Measurements from ENCODE around the gene HS3ST2. TPM values are rescaled to one million over a fixed set of nuclear protein-coding genes. Genes with fewer than 3 reads are reported as not detected.

Gene HS3ST2
- total and polyA plus RNA-seq, 2 of the 8 experiments (the other 6 are each of a cell fraction or from before 2014, with no cell fraction given) = 1.7 to 3.7 TPM

GRCh38 chr16:22781480-22781879, 32.5 kb upstream of the HS3ST2 start (continued):
- no peak for TF ChIP-seq CHD7 (IDR thresholded peaks at IDR 0.05; ENCODE audit: insufficient replicate concordance, low read length)
- no peak for TF ChIP-seq MAX (IDR thresholded peaks at IDR 0.05)
- no peak for TF ChIP-seq RAD21 (IDR thresholded peaks at IDR 0.05 in 1 of 2, conservative IDR thresholded peaks at IDR 0.05 in 1 of 2; ENCODE audit: low read depth in 2 of 2, low read length in 2 of 2)
- TF ChIP-seq BRCA1 (IDR thresholded peaks at IDR 0.05; ENCODE audit: low read depth, low read length) = no peak
- TF ChIP-seq CBX5 (IDR thresholded peaks at IDR 0.05; ENCODE audit: low read depth, low read length) = no peak
- TF ChIP-seq KDM5A (IDR thresholded peaks at IDR 0.05; ENCODE audit: low read length) = no peak
